Calu3 (cell line): ENCODE measurements around the gene TENM4. TPM values are rescaled to one million over a fixed set of nuclear protein-coding genes. Genes with fewer than 3 reads are reported as not detected.
"Not testable (repeated sequence)": the region's sequence is repeated elsewhere in the genome, so short reads cannot be mapped to it uniquely, and the experiment has no call there.

Source experiments
- BruUV-seq: library from RNA; stranded (reverse); fragments of 400-500 nt; replicated peaks from 2 replicates; lab custom pipeline; 2021; lab: Mats Ljungman, UMichigan
- CTCF ChIA-PET: fragments of 300-600 bp; sonication (Branson Sonifier 250); formaldehyde crosslinking; loops from one replicate; lab custom pipeline; 2022; ENCODE audit warnings: antibody characterized with exemption; lab: Charles Lee
- DNase-seq: peaks from one replicate; pipeline ENCODE4 v3.0.0; 2022
- H3K27ac Mint-ChIP-seq: one replicate; pipeline ENCODE4 v1.8.0; 2022; ENCODE audit warnings: mixed read lengths; ENCODE audit not compliant: unreplicated experiment
- H3K27me3 Mint-ChIP-seq: one replicate; pipeline ENCODE4 v1.8.0; 2022; ENCODE audit warnings: mixed read lengths; ENCODE audit not compliant: unreplicated experiment
- H3K36me3 Mint-ChIP-seq: one replicate; pipeline ENCODE4 v1.8.0; 2022; ENCODE audit warnings: mild to moderate bottlenecking, moderate library complexity, mixed read lengths; ENCODE audit not compliant: insufficient read depth, unreplicated experiment
- H3K4me1 Mint-ChIP-seq: one replicate; pipeline ENCODE4 v1.8.0; 2022; ENCODE audit warnings: mild to moderate bottlenecking, low read depth, mixed read lengths; ENCODE audit not compliant: unreplicated experiment
- H3K4me3 Mint-ChIP-seq: one replicate; pipeline ENCODE4 v1.8.0; 2022; ENCODE audit warnings: mild to moderate bottlenecking, low read depth, moderate library complexity, mixed read lengths; ENCODE audit not compliant: unreplicated experiment
- H3K9me3 Mint-ChIP-seq: one replicate; pipeline ENCODE4 v1.8.0; 2022; ENCODE audit warnings: low read depth, mixed read lengths; ENCODE audit not compliant: unreplicated experiment
- intact Hi-C: fragments of 100-400 bp; cut with micrococcal nuclease; formaldehyde crosslinking; loops from one replicate; pipeline ENCODE4 v1.10.0; 2022; ENCODE audit not compliant: unreplicated experiment
- total RNA-seq: library from RNA; stranded (reverse); gene quantifications from 2 replicates; pipeline ENCODE4 v1.2.3, GENCODE V29; 2022
- TF ChIP-seq, protein P1 (sequence below): fragments of 200-600 bp; IDR thresholded peaks from one replicate; pipeline ENCODE4 v1.8.0; 2022; ENCODE audit warnings: antibody characterized with exemption; ENCODE audit not compliant: unreplicated experiment

TENM4 gene
- total RNA-seq, 1 experiment from 2014 or later: not detected

DNA sequence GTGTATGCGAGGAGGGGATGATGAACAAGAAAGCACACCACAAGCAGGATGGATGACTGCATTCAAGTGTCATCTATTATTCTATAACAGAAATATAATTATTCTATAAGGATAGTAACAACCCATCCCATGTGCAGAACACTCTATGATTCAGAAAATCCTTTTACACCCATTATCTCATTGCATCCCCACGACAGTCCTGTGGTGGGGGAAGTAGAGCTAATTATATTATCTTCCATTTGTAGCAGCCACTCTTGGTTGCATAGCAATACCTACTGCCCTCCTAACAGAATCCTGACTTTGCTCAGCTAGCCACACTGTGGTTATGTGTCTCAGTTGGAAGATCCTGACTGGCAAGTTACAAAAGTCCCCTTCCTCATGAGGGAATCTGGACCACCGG is 459.7 kb downstream of the TENM4 start:
- H3K27me3 Mint-ChIP-seq: peaks cover 83% of the 10 kb centered on the region
- no peak overlapping the region for H3K27ac Mint-ChIP-seq
- TF ChIP-seq, protein P1, sequence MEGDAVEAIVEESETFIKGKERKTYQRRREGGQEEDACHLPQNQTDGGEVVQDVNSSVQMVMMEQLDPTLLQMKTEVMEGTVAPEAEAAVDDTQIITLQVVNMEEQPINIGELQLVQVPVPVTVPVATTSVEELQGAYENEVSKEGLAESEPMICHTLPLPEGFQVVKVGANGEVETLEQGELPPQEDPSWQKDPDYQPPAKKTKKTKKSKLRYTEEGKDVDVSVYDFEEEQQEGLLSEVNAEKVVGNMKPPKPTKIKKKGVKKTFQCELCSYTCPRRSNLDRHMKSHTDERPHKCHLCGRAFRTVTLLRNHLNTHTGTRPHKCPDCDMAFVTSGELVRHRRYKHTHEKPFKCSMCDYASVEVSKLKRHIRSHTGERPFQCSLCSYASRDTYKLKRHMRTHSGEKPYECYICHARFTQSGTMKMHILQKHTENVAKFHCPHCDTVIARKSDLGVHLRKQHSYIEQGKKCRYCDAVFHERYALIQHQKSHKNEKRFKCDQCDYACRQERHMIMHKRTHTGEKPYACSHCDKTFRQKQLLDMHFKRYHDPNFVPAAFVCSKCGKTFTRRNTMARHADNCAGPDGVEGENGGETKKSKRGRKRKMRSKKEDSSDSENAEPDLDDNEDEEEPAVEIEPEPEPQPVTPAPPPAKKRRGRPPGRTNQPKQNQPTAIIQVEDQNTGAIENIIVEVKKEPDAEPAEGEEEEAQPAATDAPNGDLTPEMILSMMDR: no peak
- no peaks in the 10 kb centered on the region for H3K4me1 Mint-ChIP-seq
- intact Hi-C loops: no loop called here
- no peaks in the 10 kb centered on the region for H3K9me3 Mint-ChIP-seq
- H3K4me3 Mint-ChIP-seq: no peak overlapping the region
- CTCF ChIA-PET: no interaction called here
- BruUV-seq: no TSS peak
- no peaks in the 10 kb centered on the region for H3K36me3 Mint-ChIP-seq
- no peak for DNase-seq

DNA sequence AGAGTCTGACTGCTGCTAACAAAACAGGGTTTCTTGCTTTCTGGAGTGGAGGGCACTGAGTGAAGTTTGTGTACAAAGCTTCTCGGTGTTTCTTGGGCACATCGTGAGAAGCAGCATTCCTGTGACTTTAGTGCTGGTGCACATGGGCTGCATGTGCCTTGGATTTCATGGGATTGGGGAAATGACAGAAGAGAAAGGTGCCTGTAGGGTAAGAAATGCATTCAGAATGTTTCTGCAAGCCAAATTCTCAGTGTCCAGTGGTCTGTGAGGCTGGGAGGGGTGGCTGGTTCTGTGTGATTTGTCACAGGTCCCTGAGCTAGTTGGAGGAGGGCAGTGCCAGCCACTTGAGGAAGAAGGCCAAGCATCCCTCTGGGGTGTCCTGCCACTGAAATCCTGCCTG is 462.0 kb downstream of the TENM4 start:
- Mint-ChIP-seq H3K9me3 (no peaks in the 10 kb centered on the region), H3K27me3 (peaks cover 71% of the 10 kb centered on the region), H3K27ac (no peak overlapping the region), H3K4me1 (no peaks in the 10 kb centered on the region), H3K4me3 (no peak overlapping the region), H3K36me3 (no peaks in the 10 kb centered on the region)
- CTCF ChIA-PET: no interaction called here
- intact Hi-C loops: no loop called here
- BruUV-seq: no TSS peak
- DNase-seq: no peak
- TF ChIP-seq, protein P1: no peak

DNA sequence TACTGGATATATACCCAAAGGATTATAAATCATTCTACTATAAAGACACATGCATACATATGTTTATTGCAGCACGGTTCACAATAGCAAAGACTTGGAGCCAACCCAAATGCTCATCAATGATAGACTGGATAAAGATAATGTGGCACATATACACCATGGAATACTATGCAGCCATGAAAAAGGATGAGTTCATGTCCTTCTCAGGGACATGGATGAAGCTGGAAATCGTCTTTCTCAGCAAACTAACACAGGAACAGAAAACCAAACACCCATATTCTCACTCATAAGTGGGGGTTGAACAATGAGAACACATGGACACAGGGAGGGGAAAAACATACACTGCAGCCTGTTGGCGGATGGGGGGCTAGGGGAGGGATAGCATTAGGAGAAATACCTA is 463.0 kb downstream of the TENM4 start:
- not testable (repeated sequence) for H3K9me3 Mint-ChIP-seq

DNA sequence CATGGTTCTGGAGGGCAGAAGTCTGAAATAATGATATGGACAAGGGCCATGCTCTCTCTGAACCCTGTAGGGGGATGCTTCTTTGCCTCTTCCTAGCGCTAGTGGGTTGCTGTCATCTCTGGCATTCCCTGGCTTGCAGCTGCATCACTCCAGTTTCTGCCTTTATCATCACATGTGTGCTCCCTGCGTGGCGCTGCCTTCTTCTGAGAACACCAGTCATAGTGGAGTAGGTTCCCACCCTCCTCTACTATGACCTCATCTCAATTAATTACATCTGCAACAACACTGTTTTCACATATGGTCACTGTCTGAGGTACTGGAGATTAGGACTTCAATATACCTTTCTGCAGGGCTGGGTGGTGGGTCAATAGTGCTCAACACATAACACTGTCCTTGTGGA is 463.8 kb downstream of the TENM4 start:
- intact Hi-C loops: no loop called here
- Mint-ChIP-seq H3K4me1 (no peaks in the 10 kb centered on the region), H3K9me3 (no peaks in the 10 kb centered on the region), H3K27ac (no peak overlapping the region), H3K27me3 (peaks cover 66% of the 10 kb centered on the region), H3K36me3 (no peaks in the 10 kb centered on the region), H3K4me3 (no peak overlapping the region)
- no TSS peak for BruUV-seq
- TF ChIP-seq, protein P1: no peak
- no peak for DNase-seq
- CTCF ChIA-PET: no interaction called here

More for the DNA sequence above, 463.0 kb downstream of the TENM4 start:
- H3K36me3 Mint-ChIP-seq, H3K4me1 Mint-ChIP-seq, intact Hi-C loops, H3K4me3 Mint-ChIP-seq, H3K27ac Mint-ChIP-seq, BruUV-seq, CTCF ChIA-PET, DNase-seq: not testable (repeated sequence)
- peaks cover 72% of the 10 kb centered on the region for H3K27me3 Mint-ChIP-seq

DNA sequence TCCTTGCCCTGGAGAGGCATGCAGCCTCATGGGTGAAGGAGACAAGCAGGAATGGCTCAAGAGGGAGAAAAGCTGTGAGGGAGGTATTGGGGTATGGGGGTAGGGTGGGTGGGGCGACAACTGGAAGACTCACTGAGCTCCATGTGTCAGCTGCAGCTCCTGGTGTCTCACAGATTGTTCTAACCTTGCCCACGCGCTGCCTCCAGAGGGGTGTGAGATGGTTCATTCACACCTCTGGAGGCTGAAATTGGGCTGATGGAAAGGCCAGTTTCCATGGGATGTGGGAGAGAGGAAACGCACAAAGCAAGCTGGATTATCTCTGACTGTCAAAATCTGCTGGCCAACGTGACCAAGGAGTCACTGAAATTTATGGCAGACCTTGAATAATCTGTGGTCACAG is 465.7 kb downstream of the TENM4 start:
- Mint-ChIP-seq H3K36me3 (no peaks in the 10 kb centered on the region), H3K4me1 (no peaks in the 10 kb centered on the region), H3K4me3 (no peak overlapping the region), H3K9me3 (no peaks in the 10 kb centered on the region), H3K27ac (no peak overlapping the region), H3K27me3 (peaks cover 47% of the 10 kb centered on the region)
- no peak for DNase-seq
- intact Hi-C loops: no loop called here
- CTCF ChIA-PET: no interaction called here
- TF ChIP-seq, protein P1: no peak
- BruUV-seq: no TSS peak
